ENCODE results near the gene SEM1.
"Not testable (repeated sequence)": the region's sequence is repeated elsewhere in the genome, so short reads cannot be mapped to it uniquely, and the experiment has no call there.

The SEM1 gene

DNA sequence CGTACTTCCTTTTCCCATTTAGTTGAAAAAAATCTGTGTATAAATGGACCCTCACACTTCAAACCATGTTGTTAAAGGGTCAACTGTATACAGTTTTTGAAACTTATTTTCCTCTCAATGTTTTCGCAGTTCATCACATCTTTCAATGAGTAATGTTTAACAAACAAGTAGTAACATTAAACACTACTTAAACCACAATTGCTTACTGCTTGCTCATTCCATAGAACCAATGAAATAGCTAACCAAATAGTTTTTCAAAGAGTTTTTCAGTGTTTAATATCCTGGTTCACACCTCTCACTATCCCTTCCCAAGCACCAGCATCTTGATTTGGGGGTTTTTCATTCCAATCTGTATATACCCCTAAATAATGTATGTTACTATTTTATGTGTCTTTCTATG is 9.1 kb downstream of the SEM1 start:
- DNase-seq, result no peak

DNA sequence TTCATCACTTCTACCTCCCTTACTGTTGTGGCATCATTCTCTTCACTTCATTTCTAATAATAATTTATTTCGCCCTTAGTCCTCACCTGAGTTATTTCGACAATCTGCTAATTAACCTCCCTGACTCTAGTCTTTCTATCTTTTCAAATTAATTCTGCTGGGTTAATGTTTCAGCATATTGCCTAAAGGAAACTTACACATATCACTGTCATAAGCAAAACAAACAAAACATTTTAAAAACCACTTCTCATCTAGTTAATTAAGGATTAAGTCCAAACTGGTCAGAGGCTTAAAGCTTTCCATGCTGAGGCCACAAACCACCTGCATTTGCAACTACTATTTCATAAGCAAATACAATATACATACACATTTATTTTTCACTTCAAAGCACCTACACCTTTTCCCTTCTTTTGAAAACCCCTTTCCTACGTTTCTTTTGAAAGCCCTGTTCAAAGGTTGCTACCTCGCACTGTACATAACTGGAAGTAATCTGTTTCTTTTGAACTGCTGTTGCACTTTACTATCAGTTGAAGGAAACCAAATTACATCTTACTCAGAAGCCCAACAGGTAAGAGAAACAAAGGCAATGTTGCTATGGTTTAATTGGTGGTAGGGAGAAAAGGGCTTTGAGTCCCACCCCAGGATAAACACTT is 10.3 kb downstream of the SEM1 start:
- DNase-seq, result no peak

DNA sequence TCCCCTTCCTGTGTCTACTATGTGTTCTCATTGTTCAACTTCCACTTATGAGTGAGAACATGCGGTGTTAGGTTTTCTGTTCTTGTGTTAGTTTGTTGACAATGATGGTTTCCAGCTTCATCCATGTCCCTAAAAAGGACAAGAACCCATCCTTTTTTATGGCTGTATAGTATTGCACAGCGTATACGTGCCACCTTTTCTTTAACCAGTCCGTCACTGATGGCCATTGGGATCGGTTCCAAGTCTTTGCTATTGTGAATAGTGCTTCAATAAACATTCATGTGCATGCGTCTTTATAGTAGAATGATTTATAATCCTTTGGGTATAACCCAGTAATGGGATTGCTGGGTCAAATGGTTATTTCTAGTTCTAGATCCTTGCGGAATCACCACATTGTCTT is 11.2 kb downstream of the SEM1 start:
- not testable (repeated sequence) for DNase-seq

DNA sequence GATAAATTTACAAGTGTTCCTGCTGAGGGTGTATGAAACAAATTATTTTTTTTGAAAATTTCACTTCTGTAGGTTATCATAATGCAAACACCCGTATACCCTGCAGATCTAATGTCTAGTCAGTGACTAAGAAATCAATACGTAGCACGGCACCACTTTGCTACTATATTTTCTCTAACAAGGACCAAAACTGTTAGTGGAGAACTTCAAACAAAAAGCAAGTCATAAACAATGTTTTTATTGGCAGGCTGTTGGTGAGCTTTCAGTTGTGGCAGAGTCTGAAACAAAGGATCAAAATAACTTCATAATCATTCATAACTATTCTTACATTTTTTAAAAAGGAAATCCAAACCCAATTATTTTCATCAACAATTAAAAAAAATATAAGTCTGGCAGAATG is 11.8 kb downstream of the SEM1 start:
- no peak for DNase-seq

DNA sequence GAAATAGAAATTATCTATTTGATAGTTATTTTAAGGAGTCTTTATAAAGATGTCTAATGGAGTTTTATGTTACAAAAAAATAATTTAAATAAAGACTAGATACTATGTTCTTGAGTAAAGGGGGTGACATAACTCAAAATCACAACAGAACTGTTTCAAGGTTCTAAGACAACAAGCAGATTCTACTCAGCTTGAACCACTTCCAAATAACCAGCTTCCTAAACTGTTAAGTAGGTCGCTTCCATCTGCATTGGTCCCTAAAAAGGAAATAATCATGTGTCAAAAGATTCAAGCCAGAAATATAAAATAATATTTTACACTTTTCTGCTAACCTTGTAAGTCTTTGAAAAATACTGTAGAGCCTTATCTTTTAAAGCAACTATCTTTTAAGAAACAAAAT is 14.1 kb downstream of the SEM1 start:
- no peak for DNase-seq

DNA sequence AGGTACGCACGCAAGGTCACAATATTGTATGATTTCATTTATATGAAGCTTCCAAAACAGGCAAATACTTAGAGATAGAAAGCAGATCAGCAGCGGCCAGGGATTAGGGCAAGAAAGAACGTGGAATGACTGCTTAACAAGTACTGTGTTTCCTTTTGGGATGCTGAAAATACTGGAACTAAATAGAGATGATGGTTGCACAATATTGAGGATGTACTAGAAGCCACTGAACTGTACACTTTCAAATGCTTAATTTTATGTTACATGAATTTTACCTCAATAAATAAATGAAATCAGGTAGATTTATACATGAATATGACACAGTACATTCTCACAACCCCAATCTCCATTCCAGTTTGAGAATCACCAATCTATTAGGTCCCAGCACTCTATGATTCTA is 15.6 kb downstream of the SEM1 start:
- DNase-seq, result no peak

DNA sequence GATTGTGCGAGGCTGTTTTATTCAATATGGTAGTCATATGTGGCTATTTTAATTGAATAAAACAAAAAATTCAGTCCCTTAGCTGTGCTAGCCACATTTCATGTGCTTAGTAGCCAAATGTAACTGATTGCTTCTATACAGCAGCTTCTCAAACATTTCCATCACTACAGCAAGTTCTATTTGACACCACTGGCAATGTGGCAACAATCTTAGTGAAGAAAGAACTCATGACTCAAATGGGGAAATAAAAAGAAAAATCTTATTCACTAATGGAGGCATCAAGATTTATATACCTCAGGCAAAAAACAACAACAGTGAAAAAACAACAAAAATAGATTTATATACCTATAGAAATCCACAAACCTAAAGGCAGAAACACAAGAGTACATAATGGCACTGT is 17.9 kb downstream of the SEM1 start:
- no peak for DNase-seq

DNA sequence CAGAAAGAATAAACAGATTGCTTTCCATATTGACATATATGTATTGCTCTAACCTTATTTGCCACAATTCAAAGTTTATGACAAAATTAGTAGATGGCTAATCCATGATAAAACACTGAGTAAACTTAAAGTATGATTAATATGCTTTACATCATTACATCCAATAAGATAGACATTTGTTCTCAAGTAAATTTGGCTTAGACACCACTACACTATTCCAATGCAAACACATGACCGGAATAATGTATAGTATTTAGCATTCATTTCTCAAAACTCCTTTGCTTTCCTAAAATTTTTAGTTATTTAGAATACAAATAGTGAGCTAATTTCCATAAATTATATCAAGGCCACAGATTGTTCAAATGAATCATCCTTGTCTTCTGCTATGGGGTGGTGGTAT is 20.2 kb downstream of the SEM1 start:
- DNase-seq, result no peak

DNA sequence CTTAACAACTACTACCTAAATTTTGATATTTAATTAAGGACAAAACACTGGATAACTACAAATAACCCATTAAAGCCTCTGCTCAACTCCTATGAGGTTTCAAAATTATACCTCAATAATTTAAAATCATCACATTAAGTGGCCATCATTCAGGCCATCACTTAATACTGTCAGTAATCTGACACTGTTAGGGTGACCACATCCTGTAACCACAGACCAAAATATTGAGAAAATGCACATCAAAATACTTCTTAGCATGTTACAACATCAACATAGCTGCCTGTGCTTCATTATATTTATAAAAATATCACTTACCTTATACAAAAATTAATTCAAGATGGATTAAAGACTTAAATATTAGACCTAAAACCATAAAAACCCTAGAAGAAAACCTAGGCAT is 23.3 kb downstream of the SEM1 start:
- DNase-seq, result no peak

DNA sequence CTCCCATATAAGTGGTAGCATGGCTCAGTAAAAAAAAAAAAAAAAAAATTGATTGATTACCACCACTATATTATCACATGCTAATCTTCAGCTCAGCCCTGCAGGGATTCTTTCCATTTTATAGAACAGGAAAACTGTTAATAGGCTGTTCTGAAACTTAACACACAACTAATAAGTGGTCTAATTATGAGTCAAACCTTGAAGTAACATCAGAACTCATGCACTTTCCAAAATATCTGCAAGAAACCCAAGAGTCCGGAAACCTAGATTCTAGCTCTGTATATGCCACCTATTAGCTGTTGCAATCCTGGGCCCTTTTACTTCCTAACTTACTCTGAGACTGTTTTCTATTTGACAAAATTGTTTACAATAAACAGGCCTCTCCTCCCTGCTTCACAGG is 23.9 kb downstream of the SEM1 start:
- no peak for DNase-seq

DNA sequence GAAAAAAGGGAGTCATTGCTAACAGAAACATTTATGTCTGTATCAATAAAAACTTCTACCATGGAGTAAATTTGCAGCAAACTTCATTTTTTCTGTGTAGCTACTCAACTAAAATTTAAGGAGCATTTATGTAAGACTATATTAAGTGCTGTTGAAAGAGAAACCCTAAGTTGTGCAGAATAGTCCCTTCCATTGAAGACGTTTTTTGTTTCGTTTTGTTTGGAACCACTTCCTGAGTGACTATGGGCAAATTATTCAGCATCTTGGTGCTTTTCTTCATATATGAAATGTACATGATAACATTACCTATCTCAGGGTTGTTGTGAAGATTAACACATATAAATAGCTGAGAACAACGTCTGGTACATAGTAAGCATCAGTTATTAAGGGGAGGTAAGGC is 24.3 kb downstream of the SEM1 start:
- DNase-seq, result no peak

DNA sequence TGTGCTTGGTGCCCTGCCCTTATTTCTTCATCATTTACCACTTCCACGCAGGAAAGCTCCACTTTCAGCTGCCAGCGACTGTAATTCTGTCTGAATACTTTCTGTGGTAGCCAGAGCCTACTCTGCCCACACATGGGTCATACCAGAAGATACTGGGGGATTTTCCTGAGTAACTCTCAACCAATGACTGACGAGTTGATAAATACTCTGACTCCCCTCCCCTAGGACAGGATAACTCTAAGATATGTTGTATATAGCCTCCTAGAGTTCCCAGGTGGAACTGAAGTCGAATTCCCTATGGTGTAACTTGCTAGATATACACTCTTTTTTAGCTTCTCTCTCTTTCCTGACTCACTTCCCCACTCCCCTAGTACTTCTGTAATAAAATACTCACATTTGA is 29.8 kb downstream of the SEM1 start:
- no peak for DNase-seq

DNA sequence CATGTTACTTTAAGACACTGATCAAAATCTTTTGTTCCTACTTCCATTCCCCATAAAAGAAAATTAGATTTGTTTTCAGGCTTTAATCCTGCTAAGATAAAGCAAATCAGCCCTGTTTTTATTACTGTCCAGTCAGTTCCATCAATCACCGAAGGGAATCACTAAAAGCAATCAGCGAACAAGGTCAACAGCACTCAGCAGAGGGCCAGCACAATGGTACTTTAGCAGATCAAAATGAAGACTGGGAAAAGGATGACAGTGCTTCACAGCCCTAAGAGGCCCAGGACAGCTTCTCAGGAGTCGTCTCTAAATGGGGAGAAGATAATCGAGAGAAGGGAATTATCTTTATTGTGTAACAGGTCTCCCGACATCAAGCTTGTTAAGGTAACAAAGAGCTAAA is 32.7 kb downstream of the SEM1 start:
- no peak for DNase-seq

DNA sequence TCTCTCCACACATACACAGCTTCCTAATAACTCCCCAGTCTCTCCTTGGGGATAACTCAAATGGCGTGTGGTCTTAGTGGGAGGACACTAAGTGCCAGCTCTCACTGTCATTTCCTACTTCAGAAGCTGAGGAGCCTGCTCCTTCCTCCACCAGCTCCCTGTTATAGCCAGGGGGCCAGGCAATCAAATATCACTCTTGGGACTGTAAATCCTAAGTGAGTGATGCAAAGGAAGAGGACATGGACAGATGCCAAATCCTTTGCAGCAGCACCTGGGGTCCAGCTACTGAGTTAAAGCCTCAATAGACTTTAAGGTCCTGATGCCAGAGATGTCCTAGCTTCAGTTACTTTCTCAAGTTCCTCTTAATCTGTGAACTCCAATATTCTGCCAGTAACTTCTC is 34.1 kb downstream of the SEM1 start:
- peak; percentile 53 for DNase-seq

DNA sequence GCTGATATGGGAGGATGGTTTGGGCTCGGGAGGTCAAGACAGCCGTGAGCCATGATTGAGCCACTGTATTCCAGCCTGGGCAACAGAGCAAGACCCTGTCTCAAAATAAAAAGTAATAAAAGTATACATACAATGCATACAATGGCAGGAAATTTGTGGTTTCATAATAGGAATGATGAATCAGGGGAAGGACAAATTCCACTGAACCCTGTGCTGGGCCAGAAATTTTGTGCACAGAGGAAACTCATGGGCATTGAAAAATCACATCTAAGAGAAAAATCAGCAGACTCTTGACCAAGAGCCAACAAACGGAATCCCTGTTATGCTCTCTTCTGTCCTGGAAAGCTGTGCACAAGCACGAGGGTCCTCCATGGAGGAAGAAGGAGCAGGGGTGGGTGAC is 35.1 kb downstream of the SEM1 start:
- DNase-seq, result no peak

DNA sequence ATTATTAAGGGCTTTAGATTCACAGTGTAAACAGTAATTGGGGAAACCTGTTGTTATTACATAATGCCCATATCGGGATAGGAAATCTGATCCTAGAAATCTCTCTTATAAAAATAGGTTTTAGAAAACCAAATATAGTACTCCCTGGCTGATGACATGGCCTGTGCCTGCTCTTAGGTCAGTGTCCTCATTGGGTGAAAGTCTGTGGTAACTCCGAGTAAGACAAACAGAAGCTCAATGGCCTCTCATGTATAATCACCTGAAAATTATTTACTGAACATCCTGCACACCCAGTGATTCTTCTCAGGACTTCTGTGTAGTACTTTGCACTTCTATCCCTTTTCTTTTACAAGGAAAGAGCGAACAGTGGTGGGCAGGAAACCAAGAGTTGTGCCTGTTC is 37.8 kb downstream of the SEM1 start:
- no peak for DNase-seq

DNA sequence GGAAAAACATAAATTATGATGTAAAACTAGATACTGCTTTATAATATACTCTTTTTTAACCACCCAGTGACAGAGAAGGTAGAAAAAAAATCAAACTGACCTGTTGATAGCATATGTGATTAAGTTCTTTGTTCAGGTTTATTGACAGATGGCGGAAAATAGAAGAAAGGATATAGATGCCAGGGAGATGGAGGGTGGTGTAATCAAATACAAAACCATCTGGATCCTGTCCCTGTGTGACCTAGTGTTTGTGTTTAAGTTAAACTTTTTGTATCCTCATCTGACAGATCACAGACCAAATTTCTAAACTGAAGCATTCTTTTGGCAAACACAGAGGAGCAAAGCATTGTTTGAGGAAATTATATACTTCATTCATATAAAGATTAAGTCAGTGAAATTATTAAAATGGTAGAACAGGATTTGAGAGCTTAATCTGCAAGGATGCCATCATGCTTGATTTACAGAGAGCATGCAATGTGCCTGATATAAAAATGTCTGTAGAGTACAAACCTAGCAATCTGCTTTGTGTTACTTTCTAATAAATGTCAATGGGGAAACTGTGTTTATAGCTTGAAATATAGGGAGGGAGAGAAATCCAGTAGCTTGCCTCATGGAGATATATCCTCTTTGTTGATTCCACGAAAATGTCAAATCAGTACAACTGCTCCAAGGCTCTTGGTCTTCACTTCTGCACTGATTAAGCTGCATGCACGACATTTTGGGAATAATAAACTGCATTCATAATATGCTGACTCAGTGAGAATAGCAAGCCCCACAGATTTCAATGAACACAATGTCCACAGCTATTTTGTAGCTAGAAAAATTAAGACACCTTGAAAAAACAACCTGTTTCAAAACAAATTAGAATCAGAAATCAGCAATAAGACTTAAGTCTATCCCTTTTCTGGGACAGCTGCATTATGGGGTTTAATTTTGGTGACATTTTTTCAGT is 39.0 kb downstream of the SEM1 start:
- DNase-seq, result no peak

DNA sequence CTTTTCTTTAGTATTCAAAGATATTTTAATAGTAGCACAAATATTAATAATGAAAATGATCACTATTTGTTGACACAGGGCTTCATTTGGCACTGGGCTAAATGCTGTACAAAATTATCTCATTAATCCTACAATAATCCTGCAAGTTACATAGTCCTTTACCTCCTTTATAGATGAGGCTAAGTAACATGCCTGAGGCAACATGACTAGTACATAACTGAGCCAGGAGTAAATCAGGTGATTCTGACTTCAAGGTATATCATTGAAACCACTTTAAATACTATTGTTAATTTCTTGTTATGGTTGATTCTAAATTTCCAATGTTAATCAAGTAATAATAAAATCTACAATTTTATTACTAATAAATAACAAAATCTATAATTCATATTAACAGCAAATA is 39.8 kb downstream of the SEM1 start:
- DNase-seq, result no peak

DNA sequence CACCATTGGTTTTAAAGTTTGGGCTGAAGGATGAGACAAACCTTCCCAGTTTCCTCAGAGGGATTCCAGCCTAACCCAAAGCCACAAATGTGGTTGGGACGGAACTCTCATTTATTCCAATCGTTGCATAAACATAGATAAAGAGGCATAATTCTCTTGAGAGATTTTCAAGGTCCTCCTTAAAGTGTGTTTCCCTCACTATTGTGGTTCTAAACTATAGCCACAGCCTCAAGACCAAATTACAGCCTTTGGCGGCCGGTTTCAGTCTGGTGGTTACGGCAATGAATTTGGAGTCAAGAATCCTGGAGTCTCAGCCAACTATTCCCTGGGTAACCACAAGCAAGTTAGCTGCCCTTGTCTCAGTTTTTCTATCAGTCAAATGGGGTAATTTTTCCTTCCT is 42.6 kb downstream of the SEM1 start:
- DNase-seq, result no peak

DNA sequence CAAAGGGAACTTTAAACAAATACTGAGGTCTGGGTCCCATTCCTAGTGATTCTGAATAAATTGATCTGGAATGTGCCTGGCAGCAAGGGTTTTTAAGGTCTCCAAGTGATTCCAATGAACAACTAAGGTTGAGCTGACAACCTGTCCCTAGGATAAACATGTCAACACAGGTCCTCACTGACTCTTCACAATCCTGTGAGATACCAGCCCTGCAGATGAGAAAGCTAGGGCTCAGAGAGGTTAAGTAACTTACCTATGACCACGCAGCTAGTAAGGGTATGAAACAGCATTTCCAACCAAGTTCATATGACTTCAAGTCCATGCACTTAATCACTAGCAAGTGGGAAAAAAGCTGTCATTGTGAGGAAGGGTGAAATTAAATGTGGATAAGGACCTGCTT is 44.0 kb downstream of the SEM1 start:
- no peak for DNase-seq

DNA sequence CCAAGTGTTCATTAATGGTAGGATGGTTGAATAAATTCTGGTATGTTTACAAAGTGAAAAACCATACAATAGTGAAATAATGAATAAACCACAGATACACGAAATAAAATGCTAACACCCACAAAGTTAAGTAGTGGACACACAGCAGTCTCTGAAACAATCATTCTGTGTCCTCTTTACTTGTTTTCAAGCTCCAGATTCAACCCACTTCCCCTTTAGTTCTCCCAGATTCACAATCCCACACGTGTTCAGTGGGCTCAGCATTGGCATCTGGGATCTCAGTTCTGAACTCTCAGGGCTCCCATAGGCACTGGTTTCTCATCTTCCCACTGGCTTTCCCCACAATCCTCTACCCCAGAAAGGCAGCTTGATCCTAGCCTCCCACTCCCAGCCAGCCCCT is 44.9 kb downstream of the SEM1 start:
- no peak for DNase-seq

DNA sequence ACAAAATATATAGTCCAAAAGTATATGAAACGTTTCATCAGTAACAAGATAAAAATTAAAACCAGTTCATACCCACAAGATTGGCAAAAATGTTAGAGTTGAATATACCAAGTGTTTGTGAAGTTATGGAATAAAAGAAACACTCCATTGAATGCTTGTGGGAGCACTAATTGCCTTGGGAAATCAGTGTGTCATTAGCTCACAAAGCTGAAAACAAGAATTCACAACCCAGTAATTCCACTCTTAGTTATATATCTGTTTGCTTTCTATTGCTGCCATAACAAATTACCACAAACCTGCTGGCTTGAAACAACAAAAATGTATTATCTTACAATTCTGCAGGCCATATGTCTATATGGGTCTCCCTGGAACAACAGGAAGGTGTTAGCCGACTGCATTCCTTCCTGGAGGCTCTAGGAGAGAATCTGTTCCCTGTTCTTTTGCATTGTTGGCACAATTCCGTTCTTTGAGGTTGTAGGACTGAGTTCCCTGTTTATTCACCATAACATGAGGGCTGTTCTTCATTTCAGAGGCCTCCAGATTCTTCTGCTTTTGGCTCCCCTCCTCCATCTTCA is 45.7 kb downstream of the SEM1 start:
- no peak for DNase-seq

DNA sequence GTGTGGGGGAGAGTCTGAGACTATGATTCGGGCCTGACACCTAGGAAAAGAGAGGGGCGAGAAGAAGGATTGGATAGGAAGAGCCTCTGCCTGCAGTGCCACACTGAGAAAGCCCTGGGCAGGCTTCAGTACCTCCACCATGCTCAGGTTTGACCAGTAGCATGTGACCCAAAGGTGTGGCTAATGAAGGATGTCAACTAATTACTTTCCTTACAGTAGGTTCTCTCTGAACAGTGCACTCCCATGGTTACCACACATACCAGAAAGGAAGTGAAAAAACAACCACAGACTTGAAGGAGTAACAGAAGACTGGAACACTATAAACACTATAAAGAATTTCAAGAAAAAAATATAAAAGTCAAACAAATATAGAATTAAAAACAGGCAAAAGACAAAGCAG is 46.2 kb downstream of the SEM1 start:
- no peak for DNase-seq

DNA sequence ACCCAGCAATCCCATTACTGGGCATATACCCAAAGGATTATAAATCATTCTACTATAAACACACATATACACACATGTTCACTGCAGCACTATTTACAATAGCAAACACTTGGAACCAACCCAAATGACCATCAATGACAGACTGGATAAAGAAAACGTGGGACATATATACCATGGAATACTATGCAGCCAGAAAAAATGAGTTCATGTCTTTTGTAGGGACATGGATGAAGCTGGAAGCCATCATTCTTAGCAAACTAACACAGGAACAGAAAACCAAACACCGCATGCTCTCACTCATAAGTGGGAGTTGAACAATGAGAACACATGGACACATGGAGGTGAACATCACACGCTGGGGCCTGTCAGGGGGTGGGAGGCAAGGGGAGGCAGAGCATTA is 47.5 kb downstream of the SEM1 start:
- DNase-seq, result not testable (repeated sequence)
